ENCODE measurements around the gene SYDE1.
"Not testable (repeated sequence)": the region's sequence is repeated elsewhere in the genome, so short reads cannot be mapped to it uniquely, and the experiment has no call there.

Gene SYDE1, protein sequence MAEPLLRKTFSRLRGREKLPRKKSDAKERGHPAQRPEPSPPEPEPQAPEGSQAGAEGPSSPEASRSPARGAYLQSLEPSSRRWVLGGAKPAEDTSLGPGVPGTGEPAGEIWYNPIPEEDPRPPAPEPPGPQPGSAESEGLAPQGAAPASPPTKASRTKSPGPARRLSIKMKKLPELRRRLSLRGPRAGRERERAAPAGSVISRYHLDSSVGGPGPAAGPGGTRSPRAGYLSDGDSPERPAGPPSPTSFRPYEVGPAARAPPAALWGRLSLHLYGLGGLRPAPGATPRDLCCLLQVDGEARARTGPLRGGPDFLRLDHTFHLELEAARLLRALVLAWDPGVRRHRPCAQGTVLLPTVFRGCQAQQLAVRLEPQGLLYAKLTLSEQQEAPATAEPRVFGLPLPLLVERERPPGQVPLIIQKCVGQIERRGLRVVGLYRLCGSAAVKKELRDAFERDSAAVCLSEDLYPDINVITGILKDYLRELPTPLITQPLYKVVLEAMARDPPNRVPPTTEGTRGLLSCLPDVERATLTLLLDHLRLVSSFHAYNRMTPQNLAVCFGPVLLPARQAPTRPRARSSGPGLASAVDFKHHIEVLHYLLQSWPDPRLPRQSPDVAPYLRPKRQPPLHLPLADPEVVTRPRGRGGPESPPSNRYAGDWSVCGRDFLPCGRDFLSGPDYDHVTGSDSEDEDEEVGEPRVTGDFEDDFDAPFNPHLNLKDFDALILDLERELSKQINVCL

GRCh38 chr19:15107061-15108010, at the start of gene SYDE1:
Gene SYDE1, plus strand, starts transcription at chr19:15107401. Its CDS starts 33 bp downstream, at chr19:15107434.
- no peak for DNase-seq (ENCODE audit: low read depth in 2 of 3, low spot score in 2 of 3)

DNA sequence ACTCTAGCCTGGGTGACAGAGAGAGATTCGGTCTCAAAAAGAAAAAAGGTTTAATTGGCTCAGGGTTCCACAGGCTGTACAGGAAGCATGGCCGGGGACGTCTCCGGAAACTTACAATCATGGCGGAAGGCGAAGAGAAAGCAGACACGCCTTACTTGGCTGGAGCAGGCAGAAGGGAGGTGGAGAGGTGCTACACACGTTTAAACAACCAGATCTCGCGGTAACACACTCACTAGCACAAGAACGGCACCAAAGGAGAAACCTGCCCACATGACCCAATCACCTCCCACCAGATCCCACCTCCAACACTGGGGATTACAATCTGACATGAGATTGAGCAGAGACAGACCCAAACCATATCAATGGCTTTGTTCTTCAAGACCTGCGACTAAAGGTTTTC, 45.2 kb upstream of the SYDE1 start:
- DNase-seq (ENCODE audit: low read depth in 2 of 3, low spot score in 2 of 3) = no peak

DNA sequence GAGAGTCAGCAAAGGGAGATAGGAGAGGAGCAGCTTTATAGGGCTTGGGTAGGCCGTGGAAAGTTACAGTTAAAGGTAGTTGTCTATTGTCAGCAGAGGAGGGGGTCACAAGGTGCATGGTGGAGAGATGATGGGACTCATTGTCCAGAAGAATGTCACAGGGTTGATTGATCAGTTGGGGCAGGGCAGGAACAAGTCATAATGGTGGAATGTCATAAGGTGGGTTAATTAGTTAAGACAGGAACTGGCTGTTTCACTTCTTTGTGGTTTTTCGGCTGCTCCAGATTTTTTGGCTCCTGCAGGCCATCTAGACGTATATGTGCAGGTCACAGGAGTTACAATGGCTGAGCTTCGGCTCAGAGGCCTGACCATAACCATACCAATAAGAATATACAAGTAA, 36.8 kb upstream of the SYDE1 start:
- DNase-seq (ENCODE audit: low read depth in 2 of 3, low spot score in 2 of 3) = not testable (repeated sequence)

- no peak for DNase-seq (ENCODE audit: low read depth in 2 of 3, low spot score in 2 of 3)
These were observed 34.1 kb upstream of the SYDE1 start for GRCh38 chr19:15072930-15073647.

GRCh38 chr19:15074371-15074770, 32.8 kb upstream of the SYDE1 start:
- DNase-seq (ENCODE audit: low read depth in 2 of 3, low spot score in 2 of 3) = no peak

GRCh38 chr19:15075806-15076205, 31.4 kb upstream of the SYDE1 start:
- no peak for DNase-seq (ENCODE audit: low read depth in 2 of 3, low spot score in 2 of 3)

DNA sequence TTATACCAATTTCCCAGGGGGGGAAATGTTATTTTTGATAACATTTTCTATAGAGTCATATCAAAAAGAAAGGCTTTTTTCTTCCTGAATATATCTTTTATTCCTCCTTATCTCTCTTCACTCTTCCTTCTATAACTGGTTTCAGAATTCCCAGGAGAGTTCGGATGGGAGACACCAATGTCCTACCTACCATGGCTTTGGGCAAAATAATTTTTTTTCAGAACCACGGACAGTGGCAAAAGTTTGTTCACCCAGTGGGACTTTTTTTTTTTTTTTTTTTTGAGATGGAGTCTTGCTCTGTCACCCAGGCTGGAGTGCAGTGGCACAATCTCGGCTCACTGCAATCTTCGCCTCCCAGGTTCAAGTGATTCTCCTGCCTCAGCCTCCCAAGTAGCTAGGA, 27.2 kb upstream of the SYDE1 start:
- not testable (repeated sequence) for DNase-seq (ENCODE audit: low read depth in 2 of 3, low spot score in 2 of 3)

DNA sequence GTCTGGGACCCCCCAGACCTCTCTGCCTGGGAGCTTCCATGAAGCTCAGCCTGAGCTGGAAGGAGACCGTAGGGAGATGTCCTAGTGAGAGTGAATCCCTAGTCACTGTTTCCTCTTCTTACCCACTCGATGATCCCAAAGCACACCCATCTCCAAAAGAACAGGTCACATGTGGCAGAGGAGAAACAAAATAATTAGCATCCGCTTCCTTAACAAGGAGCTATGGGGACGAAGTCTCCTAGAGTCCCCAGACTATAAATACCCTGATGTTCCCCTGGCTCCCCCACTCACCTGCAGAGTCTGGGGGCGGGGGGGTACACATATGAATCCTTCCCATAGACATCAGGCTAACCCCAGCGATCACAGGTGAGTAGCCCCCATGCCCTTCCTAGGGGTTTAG, 25.3 kb upstream of the SYDE1 start, which contains the start of gene OR1I1:
Gene OR1I1, plus strand, starts transcription at position 301 of the 400 bp plus-strand sequence. CDS start 4,855 bp downstream, outside the sequence.
- no peak for DNase-seq (ENCODE audit: low read depth in 2 of 3, low spot score in 2 of 3)

GRCh38 chr19:15087182-15087581, 20.0 kb upstream of the SYDE1 start:
- no peak for DNase-seq (ENCODE audit: low read depth in 2 of 3, low spot score in 2 of 3)

DNA sequence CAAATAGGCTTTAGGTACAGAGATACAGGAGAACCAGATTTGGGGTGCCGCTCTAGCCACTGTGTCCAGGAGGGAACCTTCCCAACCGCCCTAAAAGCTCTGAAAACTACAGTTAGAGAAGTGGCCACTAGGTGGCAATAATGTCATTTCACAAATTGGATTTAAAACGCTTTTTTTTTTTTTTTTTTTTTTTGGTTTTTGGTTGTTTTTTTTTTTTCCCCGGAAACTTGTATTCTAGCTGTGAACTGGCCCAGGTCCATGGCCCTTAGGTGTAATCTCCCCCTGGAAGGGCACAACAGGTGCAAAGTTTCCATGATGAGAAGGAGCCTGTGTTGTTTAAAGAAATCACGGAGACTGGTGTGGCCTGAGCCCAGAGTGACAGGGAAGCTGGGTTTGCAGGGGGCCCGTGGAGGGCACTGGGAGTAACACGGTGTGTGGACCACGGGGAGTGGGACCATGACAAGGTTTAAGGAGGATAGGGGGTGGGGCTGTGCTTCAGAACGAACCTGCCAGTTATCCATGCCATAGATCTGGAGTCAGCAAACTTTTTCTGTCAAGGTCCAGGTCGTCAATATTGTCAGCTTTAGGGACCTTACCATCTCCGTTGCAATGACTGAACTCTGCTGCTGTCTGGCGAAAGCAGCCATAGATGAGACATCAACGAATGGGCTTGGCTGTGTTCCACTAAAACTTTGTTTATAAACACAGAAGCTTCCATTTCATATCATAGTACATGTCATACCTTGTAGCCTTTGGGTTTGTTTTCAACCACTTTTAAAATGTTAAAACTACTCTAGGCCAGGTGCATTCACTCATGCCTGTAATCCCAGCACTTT, 15.1 kb upstream of the SYDE1 start:
- no peak for DNase-seq (ENCODE audit: low read depth in 2 of 3, low spot score in 2 of 3)

- DNase-seq (ENCODE audit: low read depth in 2 of 3, low spot score in 2 of 3) = no peak
These were observed 14.2 kb upstream of the SYDE1 start for GRCh38 chr19:15093001-15093400.

GRCh38 chr19:15096223-15096622, 11.0 kb upstream of the SYDE1 start:
- no peak for DNase-seq (ENCODE audit: low read depth in 2 of 3, low spot score in 2 of 3)

GRCh38 chr19:15097980-15098379, 9.2 kb upstream of the SYDE1 start:
- not testable (repeated sequence) for DNase-seq (ENCODE audit: low read depth in 2 of 3, low spot score in 2 of 3)

DNA sequence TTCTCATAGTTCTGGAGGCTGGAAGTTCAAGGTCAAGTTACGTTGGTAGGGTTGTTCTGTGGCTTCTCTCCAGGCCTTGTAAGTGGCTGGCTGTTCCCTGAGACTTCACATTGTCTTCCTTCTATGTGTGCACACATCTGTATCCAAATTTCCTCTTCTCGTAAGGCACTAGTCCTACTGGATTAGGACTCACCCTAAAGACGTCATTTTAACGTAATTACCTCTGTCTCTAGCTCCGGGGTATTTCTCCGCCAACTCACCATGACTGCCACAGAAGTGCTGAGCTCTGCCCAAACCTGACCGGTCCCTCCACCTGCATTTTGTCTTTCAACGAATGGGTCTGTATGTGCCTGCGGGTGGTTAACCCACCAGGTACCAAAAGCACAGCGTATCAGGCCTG, 8.7 kb upstream of the SYDE1 start:
- no peak for DNase-seq (ENCODE audit: low read depth in 2 of 3, low spot score in 2 of 3)

GRCh38 chr19:15099017-15099582, 8.1 kb upstream of the SYDE1 start:
- DNase-seq (ENCODE audit: low read depth in 2 of 3, low spot score in 2 of 3) = no peak

DNA sequence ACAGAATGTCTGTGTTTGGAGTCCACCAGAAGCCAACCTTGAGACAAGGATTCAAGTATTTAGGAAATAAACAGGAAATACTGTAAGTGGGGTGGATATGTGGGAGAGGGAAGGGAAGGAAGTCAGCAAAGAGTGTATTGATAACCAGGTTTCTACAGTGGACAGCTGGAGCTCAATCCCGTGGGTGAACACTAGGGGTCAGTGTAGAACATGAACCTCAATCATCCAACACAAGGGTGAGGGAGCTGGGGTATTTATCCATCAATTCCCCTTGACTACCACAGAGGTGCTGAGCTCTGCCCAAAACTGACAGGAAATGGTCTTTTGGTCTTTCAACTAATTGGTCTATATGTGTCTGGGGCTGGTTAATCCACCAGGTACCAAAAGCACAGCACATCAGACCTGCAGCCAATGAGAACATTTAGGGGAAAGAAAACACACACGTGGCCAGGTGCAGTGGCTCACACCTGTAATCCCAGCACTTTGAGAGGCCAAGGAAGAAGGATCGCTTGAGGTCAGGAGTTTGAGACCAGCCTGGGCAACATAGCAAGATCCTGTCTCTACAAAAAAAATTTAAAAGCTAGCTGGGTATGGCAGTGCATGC, 5.6 kb upstream of the SYDE1 start:
- DNase-seq (ENCODE audit: low read depth in 2 of 3, low spot score in 2 of 3) = no peak

GRCh38 chr19:15104003-15104402, 3.2 kb upstream of the SYDE1 start:
- no peak for DNase-seq (ENCODE audit: low read depth in 2 of 3, low spot score in 2 of 3)

DNA sequence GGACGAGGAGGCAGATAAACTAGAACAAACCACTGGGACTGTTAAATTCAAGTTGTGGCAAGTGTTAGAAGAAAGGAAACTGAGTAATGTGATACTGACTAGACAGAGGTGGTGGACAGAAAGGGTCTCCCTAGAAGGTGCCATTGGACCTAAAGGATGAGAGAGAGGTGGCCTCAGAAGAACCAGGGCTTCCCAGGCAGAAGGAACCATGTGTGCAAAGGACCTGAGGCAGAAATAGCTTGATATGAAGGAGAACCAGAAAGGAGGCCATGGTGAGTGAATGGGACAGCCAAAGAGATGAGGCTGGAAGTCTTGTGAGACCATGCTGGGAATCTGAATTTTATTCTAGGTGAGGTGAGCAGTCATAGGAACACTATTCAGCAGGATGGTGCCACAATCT, 2.8 kb upstream of the SYDE1 start:
- no peak for DNase-seq (ENCODE audit: low read depth in 2 of 3, low spot score in 2 of 3)

DNA sequence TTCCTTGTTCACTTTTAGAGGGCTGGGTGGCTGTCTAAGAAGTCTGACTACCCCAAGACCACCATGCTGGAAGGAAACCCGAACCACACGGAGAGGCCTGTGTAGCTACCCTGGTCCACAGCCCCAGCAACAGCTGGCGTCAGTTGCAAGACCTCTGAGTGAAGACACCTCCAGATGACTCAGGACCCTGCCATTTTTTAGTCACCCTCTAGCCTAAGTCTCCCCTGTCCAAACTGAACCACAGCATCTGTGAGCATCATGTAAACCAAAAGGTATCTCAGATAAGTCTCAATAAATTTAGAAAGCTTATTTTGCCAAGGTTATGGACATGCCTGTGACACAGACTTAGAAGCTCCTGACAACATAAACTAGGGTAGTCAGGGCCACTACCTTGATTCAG, 2.2 kb upstream of the SYDE1 start:
- no peak for DNase-seq (ENCODE audit: low read depth in 2 of 3, low spot score in 2 of 3)

Data from activated CD8-positive, alpha-beta memory T cell treated with anti-CD3 and anti-CD28 coated beads for 48 hours (primary cell).